Measurements from ENCODE around the gene MTMR8.
"Not testable (repeated sequence)": the region's sequence is repeated elsewhere in the genome, so short reads cannot be mapped to it uniquely, and the experiment has no call there.

Gene MTMR8

DNA sequence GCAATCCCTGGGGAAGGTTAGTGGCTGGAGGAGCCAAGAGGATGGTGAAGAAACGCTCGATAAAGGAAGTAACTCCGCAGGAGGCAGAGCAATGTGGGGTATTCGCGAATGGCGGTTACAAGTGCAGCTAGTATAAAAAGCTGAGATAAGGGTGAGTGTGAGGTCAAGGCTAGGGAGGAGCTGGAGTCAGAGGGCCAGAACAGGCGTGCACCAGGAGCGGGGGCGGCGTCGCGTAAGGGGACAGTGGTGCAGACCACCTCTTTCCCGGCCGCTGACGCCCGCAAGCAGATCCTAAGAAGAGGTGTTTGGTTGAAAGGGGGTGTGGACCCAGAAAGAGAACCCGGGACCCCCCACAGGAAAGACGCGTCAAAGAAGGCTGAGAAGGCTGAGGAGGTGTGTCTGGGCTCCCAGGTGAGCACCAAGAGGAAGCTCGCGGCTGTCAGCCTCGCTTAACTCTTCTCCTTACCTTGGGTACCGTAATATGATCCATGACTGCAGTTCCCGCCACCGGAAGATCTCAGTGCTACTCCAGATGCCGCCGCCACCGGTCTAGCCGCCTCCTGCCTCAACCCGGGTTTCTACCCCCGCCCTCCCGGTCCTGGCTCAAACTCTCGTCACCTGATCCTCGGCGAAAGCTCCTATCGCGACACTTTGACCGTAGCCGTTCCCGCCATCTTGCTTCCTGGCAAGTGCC, at the start of gene MTMR8:
Gene MTMR8, minus strand, starts transcription at position 579 of the 694 bp plus-strand sequence. Its CDS starts 89 bp downstream, at position 490.
- peak; percentile 50 for DNase-seq (ENCODE audit: low read depth)

DNA sequence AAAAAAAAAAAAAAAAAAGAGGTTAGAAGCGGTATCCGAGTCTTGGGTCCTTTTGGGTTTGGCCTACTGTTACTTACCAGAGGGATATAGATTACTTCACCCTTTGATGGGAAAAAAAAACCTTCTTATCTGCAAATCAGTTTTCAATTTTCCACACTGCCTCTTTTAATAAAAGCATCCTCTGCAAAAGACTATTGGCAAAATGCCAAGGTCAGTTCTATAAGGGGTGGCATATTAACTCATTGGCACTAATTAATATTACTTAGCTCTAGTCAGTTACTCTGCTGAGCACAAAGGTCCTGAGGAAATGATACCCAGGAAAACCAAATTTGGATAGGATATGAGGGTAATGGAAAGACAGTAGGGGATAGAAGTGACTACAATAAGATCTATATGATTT, 44.3 kb upstream of the MTMR8 start:
- no peak for DNase-seq (ENCODE audit: low read depth)

DNA sequence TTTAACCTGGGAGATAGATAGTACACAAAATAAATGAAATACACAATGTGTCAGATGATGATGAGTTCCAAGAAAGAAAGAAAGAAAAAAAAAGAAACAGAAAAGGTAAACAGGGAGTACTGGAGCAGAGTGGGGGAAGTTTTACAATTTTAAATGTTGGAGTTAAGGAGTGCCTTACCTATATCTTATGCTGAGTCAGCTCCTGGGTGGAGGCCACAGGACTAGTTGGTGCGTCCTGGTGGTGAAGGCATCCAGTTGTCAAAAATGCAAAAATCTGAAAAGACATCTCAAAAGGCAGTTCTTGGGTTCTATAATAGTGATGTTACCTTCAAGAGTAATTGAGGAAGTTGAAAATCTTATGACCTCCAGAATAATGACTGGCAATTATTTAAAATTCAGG, 42.4 kb upstream of the MTMR8 start:
- DNase-seq (ENCODE audit: low read depth): no peak

DNA sequence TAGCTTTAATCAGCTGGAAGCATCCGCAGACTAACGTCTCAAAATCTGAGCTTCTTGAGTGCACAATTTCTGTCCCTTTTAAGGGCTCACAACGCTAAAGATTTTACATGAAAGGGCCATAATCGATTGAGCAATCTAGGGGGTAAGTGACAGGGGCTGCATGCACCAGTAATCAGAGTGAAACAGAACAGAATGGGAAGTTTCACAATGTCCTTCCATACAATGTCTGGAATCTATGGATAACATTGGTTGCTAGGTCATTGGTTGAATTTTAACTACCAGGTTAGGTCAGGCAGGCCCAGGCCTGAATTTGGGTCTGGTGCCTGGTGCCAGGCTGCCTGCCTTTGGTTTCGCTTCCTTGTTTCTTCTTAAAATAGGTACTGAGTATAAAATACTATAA, 42.0 kb upstream of the MTMR8 start:
- DNase-seq (ENCODE audit: low read depth): no peak

DNA sequence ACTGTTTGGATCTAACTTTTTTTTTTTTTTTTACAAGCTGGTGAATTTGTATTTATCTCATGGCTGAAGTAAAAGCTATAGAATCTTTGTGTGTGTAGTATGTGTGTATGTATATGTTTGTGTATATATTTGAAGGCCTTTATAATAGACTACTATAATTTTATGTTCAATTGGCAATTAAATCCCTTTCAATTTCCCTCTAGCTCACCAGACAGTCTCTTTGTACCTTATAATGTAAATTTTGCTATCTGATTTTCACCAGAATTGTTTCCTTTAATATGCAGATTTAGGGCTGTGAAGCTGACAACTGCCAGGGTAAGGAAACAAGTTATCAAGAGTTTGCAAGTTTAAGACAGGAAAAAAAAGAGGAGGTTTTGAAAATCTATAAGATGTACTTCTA, 33.1 kb upstream of the MTMR8 start:
- no peak for DNase-seq (ENCODE audit: low read depth)

DNA sequence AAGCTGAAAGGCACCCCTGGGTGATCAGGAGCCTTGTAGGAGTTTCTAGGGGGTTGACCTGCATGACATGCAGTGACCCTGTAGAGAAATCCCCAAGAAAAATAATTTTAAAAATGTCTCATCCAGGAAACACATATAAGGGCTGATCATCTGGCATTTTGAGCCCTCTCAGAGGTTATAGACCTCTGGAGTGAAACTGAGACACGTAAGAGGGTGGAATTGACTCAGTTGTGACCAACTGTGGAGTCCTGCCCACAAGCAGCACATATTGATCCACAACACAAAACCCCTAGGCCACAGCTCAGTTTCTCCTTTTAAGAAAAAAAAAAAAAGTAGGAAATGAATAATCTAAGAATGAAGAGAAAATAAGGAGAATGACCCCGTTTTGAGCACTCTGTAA, 32.5 kb upstream of the MTMR8 start:
- no peak for DNase-seq (ENCODE audit: low read depth)

DNA sequence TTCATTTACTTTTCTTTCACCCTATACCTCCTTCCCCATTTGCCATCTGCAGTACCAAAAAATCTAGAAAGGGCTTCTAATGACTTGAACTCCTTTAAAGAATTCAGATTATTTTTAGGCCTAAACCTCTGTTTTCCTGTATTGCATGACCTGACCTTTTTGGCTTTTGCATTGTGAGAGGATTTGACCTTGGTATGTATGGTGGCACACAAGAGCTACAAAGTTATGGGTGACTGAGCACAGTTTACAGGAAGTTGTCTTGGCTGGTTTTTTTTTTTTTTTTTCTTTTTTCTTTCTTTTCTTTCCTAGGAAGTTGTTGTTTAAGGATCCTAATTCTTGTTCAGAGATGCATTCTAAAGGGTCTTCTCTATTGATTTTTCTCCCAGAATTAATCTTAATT, 32.0 kb upstream of the MTMR8 start:
- DNase-seq (ENCODE audit: low read depth): no peak

DNA sequence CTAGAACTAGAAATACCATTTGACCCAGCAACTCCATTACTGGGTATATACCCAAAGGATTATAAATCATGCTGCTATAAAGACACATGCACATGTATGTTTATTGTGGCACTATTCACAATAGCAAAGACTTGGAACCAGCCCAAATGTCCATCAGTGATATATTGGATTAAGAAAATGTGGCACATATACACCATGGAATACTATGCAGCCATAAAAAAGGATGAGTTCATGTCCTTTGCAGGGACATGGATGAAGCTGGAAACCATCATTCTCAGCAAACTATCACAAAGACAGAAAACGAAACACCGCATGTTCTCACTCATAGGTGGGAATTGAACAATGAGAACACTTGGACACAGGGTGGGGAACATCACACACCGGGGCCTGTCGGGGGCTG, 14.5 kb upstream of the MTMR8 start:
- not testable (repeated sequence) for DNase-seq (ENCODE audit: low read depth)

DNA sequence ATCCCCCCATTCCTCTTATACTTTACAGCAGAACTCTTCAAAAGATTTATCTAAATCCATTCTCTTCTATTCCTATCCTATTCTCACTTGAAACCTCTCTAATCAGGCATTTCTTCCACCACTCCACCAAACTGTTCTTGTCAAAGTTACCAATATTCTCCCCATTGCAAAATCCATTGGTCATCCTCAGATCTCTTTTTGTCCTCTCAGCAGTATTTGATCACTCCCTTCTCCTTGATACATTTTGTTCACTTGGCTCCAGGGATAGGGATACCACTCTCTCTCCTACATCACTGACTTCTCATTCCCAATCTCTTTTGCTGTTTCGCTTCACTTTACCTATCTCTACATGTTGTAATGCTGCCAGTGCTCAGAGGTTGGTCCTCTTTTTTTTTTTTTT, 2.8 kb upstream of the MTMR8 start:
- DNase-seq (ENCODE audit: low read depth): no peak

DNA sequence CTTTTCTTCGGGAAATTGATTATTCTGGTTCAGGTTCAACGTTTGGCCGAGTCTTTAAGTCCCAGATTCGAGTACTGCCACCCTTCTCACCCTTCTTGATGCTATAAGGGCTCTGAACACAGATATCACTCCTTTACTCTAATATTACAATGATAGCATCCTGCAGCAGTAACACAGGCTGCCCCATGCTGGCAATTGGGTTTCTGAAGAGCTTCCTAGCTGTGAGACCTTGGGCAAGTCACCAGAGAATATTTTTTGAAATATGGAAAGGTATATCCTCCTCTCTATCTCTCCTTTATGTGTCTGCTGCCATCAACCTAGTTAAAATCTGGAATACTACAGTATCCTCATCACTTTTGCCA, 297 bp upstream of the MTMR8 start:
- DNase-seq (ENCODE audit: low read depth): no peak

DNA sequence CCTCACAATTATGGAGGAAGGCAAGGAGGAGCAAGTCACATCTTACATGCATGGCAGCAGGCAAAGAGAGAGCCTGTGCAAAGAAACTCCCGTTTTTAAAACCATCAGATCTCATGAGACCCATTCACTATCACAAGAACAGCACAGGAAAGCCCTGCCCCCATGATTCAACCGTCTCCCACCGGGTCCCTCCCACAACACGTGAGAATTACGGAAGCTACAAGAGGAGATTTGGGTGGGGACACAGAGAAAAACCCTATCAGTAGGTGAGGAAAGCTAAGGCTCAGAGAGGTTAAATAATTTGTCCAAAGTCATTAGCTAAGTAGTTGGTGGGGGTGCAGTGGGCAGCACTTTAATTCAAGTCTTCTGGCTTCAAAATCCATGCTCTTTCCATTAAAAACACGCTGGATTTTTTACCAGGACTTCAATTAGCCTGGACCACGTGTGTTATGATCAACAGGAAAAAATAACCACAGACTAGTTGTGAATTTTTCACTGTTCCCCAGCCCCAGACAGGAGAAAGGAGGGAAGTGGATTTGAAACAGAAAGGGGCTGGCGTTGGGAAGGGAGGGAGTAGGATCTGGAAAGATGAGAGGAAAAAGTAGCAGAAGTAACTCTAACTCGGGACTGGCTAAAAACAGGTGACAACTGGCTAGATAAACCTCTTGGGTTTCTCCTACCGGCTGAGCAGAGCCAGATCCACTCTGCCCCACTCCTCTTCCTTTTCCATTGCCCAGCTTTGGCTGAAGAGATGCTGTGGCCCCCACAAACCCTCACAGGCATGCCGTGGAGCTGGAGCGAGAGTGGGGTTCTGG, 986 bp downstream of the MTMR8 start:
- no peak for DNase-seq (ENCODE audit: low read depth)

DNA sequence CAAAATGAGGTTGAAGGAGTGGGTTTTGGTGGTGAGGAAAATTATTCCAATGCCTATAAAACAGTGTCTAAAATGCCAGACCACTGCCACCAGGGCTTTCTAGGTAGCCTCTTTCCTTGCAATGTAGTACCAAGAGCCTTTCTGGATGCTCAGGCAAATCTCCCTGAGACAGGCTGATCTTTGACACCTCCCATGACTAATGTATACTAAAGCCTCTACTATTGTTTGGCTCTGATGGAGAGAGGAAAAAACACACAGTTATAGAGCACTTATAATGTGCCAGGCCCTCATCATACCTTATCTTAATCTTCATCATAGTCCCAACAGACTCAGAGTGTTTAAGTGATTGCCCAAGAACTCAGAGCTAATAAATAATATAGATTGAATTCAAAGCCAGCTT, 5.8 kb downstream of the MTMR8 start:
- no peak for DNase-seq (ENCODE audit: low read depth)

DNA sequence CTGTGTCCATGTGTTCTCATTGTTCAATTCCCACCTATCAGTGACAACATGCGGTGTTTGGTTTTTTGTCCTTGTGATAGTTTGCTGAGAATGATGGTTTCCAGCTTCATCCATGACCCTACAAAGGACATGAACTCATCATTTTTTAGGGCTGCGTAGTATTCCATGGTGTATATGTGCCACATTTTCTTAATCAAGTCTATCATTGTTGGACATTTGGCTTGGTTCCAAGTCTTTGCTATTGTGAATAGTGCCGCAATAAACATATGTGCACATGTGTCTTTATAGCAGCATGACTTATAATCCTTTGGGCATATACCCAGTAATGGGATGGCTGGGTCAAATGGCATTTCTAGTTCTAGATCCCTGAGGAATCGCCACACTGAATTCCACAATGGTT, 14.5 kb downstream of the MTMR8 start:
- not testable (repeated sequence) for DNase-seq (ENCODE audit: low read depth)

DNA sequence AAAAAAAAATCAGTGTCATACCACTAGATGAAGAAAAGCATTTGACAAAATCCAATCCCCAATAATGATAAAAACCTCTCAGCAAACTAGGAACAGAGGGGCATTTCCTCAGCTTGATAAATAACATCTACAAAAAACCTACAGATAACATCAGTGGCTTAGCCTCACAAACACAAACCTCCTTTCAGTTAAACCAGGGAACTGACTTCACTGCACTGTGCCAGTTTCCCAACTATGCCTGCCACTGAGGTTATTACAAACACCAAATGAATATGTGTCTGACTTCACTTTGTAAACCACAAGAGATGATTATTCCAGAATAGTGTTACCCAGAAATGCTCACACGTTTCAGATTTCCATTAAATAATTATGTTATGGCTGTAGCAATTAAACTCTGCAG, 15.3 kb downstream of the MTMR8 start:
- DNase-seq (ENCODE audit: low read depth): no peak

DNA sequence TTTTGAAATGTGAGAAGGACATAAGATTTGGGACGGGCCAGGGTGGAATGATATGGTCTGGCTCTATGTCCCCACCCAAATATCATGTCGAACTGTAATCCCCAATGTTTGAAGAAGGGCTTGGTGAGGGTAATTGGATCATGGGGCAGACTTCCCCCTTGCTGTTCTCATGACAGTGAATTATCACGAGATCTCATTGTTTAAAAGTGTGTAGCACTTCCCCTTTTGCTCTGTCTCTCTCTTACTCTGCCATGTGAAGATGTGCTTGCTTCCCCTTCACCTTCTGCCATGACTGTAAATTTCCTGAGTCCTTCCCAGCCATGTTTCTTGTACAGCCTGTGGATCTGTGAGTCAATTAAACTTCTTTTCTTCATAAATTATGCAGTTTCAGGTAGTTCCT, 17.5 kb downstream of the MTMR8 start:
- DNase-seq (ENCODE audit: low read depth): no peak

DNA sequence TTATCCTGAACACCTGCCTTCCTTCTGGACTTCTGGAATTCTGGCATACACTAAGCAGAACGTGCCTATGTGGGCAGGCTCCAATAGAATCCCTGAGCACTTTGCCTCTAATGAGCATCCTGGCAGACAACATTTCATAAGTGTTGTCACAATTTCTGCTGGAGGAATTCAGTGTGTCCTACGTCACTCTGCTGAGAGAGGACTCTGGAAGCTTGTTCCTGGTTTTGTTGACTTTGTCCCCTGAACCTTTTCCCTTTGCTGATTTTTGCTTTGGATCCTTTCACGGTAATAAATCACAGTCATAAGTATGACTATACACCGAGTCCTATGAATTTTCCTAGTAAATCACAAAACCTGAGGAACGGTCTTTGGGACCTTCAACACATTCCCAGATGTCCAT, 43.2 kb downstream of the MTMR8 start:
- DNase-seq (ENCODE audit: low read depth): no peak

DNA sequence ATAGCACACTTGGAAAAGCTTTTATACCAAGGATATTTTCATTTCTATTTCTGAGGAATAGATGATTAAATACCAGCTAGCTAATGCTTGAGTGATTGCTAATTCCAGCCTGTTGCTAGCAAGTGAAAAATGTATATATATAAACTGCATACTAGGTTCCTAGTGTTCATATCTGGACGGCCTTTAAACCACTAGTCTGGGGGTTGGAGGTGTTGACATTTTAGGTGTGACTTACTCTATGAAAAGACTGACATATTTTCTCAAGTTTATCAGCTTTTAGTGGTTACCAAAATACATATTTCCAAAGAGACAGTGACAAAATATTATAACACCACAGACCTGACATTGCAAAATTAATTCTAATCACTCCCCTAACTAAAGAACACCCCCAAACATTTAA, 44.7 kb downstream of the MTMR8 start:
- no peak for DNase-seq (ENCODE audit: low read depth)

DNA sequence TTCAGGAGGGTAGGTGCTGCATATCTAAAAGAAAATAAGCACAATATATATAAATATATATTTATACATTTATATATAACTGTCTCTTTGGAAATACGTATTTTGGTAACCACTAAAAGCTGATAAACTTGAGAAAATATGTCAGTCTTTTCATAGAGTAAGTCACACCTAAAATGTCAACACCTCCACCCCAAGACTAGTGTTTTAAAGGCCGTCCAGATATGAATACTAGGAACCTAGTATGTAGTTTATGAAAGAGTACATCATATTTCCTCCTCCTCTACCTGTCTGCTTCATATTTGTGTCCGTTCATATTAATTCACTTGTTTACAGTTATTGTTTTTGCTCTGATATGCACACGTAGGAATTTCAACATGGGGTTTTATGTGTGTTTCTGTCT, 45.2 kb downstream of the MTMR8 start:
- no peak for DNase-seq (ENCODE audit: low read depth)

DNA sequence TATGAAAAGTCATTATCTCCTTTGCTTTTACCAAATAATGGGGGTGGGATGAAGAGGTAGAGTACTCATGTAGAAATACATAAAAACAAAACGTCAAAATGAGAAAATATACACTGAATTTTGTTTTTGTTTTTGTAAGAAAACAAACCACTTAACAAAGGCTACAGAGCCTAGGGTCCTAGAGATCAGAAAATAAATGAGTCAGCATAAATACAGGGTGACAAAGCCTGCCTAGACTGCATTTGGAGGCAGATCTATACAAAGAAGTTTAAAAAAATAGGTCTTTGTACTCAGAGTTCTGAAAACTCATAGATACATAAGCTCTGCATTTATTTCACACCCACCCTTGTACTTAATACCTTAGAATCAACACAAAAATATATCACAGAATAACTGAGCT, 52.4 kb downstream of the MTMR8 start:
- DNase-seq (ENCODE audit: low read depth): no peak

DNA sequence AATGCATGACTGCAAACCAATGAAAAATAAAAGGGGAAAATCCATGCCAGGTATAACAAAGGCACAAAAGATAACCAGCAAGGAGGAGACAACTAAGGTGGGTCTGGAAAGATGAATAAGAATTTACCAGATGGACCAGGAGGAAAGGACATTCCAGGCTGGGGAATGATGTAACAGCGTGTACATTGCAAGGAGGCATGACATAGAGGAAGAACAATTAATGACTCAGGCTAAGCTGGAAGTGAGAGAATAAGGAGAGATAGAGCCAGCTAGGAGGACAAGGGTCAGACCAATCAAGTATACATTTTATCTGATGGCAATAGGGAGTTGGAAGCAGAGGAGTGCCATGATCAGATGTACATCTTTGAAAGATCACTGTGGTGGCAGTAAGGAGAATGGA, 57.0 kb downstream of the MTMR8 start:
- DNase-seq (ENCODE audit: low read depth): no peak

DNA sequence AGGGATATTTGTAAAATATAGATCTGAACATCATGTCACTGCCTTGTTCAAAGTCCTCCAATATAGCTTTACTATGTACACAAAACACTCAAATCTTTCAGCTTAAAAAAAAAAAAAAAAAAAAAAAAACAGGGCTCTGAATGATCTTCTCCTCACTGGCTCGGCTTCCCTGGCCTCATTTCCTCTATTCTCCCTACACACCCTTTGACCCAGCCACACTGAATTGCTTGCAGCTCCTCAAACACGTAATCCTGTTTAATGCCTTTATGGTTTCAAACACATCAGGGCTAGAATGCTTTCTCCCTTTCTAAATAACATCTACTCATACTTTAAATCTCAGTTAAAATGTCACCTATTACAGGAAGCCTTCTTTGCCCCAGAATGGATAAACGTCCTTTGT, 60.8 kb downstream of the MTMR8 start:
- no peak for DNase-seq (ENCODE audit: low read depth)

DNA sequence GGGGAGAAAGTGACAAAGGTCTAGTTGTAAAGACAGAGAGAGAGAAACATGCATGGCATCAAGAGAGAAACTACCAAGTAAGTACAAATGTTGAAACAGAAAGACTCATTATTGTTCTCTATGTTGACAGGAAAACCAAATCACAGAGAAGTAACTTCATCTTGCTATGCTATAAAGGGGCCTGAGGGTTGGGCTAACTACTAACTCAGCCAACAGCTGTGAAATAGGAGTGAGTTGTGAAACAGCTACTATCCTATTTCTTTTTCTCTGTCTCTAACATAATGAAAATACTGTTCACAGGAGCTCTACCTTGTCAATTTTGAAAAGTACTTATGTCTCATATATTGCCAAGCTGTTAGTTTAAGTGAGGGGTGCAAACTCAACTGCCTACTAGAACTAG, 65.0 kb downstream of the MTMR8 start:
- DNase-seq (ENCODE audit: low read depth): no peak

DNA sequence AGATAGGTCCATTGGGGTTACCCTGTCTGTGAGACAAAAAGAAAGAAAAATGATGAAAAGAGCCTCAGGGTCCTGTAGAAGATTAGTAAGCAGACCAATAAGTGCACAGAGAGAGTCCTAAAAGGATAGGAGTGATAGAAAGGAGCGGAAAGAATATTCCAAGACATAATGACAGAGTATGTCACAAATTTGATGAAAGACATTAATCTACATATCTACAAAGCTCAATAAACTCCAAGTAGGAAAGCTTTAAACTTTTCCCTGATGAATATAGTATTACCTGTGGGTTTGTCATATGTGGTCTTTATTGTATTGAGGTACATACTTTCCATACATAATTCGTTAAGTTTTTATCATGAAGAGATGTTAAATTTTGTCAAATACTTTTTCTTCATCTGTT, 73.7 kb downstream of the MTMR8 start:
- no peak for DNase-seq (ENCODE audit: low read depth)

DNA sequence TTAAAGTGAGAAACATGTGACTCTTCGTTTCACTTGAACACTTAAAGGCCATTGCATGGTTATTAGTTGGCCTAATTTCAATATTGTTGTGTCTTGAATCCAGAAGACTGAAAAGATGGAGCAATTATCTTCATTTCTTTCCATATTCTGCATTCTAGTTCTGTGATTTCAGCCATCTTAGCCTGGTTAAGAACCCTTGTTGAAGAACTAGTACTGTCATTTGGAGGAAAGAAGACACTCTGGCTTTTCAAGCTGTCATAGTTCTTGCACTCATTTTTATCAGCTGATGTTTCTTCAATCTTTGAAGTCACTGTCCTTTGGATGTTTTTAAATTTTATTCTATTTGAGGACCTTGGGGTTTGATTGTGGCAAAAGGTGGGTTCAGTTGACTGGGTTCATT, 81.6 kb downstream of the MTMR8 start:
- DNase-seq (ENCODE audit: low read depth): no peak
